ENCODE measurements around the gene SVOPL. TPM values are rescaled to one million over a fixed set of nuclear protein-coding genes. Genes with fewer than 3 reads are reported as not detected.
"Not testable (repeated sequence)": the region's sequence is repeated elsewhere in the genome, so short reads cannot be mapped to it uniquely, and the experiment has no call there.

SVOPL gene
- total RNA-seq, 1 experiment from 2014 or later, result not detected

DNA sequence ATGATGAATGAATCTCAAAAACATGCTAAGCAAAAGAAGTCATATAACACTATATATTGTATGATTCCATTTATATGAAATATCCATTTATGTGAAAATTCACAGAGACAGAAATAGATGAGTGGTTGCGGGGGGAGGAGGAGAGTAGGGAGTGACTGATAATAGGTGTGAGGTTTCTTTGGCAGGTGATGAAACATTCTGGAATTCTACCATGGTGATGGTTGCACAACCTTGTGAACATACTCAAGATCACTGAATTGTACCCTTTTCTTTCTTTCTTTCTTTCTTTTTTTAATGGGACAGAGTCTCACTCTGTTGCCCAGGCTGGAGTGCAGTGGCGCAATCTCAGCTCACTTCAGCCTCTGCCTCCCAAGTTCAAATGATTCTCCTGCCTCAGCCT lies 10.7 kb downstream of the SVOPL start:
- Histone ChIP-seq H3K9me3 (ENCODE audit: control insufficient read depth, insufficient read depth, low read depth, low read length) (no peaks in the 10 kb centered on the region), H3K27ac (ENCODE audit: low read length) (no peak overlapping the region), H3K36me3 (ENCODE audit: control insufficient read depth, insufficient read depth, low read length) (no peaks in the 10 kb centered on the region), H3K4me3 (ENCODE audit: low read depth in 2 of 2, low read length in 2 of 2) (no peak overlapping the region), H3K27me3 (ENCODE audit: control insufficient read depth, insufficient read depth, low read length) (no peaks in the 10 kb centered on the region; the same call in 1 of the 2 replicates), H3K4me1 (ENCODE audit: control insufficient read depth, insufficient read depth, low read length) (no peaks in the 10 kb centered on the region)
- ATAC-seq (no peak), DNase-seq (ENCODE audit: low read depth, low spot score) (no peak)
- intact Hi-C loops (cut with micrococcal nuclease; ENCODE audit: unreplicated experiment) (no loop called here), in situ Hi-C loops (cut with HindIII; ENCODE audit: low pct_unique_long_range_greater_than_20kb, low sequenced_read_pairs) (no loop called here)
- no TSS peak for BruUV-seq (replicated peaks)
- POLR2A ChIA-PET, result interaction anchor here (0.6 kb wide), 1 partner anchor 17 kb away, joined by 10 read pairs; no protein-coding TSS in a partner anchor
- TF ChIP-seq TCF7L2 (IDR thresholded peaks at IDR 0.05; ENCODE audit: low read depth, low read length) (no peak), POLR2AphosphoS5 (IDR thresholded peaks at IDR 0.05; ENCODE audit: low read depth, low read length) (no peak)
- TF ChIP-seq, protein P1, sequence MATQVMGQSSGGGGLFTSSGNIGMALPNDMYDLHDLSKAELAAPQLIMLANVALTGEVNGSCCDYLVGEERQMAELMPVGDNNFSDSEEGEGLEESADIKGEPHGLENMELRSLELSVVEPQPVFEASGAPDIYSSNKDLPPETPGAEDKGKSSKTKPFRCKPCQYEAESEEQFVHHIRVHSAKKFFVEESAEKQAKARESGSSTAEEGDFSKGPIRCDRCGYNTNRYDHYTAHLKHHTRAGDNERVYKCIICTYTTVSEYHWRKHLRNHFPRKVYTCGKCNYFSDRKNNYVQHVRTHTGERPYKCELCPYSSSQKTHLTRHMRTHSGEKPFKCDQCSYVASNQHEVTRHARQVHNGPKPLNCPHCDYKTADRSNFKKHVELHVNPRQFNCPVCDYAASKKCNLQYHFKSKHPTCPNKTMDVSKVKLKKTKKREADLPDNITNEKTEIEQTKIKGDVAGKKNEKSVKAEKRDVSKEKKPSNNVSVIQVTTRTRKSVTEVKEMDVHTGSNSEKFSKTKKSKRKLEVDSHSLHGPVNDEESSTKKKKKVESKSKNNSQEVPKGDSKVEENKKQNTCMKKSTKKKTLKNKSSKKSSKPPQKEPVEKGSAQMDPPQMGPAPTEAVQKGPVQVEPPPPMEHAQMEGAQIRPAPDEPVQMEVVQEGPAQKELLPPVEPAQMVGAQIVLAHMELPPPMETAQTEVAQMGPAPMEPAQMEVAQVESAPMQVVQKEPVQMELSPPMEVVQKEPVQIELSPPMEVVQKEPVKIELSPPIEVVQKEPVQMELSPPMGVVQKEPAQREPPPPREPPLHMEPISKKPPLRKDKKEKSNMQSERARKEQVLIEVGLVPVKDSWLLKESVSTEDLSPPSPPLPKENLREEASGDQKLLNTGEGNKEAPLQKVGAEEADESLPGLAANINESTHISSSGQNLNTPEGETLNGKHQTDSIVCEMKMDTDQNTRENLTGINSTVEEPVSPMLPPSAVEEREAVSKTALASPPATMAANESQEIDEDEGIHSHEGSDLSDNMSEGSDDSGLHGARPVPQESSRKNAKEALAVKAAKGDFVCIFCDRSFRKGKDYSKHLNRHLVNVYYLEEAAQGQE (IDR thresholded peaks at IDR 0.05; ENCODE audit: insufficient read depth in 1 of 2, low read depth in 2 of 2, low read length in 1 of 2), result no peak
- CTCF ChIA-PET, result no interaction called here

DNA sequence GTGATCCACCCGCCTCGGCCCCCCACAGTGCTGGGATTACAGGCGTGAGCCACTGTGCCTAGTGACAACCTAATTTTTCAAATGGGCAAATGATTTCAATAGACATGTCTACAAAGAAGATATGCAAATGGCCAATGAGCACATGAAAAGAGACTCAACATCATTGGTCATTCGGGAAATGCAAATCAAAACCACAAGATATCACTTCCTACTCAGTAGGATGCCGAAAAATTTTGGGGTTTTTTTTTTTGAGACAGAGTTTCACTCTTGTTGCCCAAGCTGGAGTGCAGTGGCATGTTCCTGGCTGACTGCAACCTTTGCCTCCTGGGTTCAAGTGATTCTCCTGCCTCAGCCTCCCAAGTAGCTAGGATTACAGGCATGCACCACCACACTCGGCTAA lies 13.1 kb downstream of the SVOPL start:
- BruUV-seq (replicated peaks); H3K4me3 ChIP-seq (ENCODE audit: low read depth in 2 of 2, low read length in 2 of 2); H3K9me3 ChIP-seq (ENCODE audit: control insufficient read depth, insufficient read depth, low read depth, low read length); H3K27me3 ChIP-seq (ENCODE audit: control insufficient read depth, insufficient read depth, low read length); DNase-seq (ENCODE audit: low read depth, low spot score); H3K27ac ChIP-seq (ENCODE audit: low read length); intact Hi-C loops (cut with micrococcal nuclease; ENCODE audit: unreplicated experiment); POLR2A ChIA-PET; ATAC-seq; H3K4me1 ChIP-seq (ENCODE audit: control insufficient read depth, insufficient read depth, low read length); CTCF ChIA-PET; in situ Hi-C loops (cut with HindIII; ENCODE audit: low pct_unique_long_range_greater_than_20kb, low sequenced_read_pairs); H3K36me3 ChIP-seq (ENCODE audit: control insufficient read depth, insufficient read depth, low read length): not testable (repeated sequence)

DNA sequence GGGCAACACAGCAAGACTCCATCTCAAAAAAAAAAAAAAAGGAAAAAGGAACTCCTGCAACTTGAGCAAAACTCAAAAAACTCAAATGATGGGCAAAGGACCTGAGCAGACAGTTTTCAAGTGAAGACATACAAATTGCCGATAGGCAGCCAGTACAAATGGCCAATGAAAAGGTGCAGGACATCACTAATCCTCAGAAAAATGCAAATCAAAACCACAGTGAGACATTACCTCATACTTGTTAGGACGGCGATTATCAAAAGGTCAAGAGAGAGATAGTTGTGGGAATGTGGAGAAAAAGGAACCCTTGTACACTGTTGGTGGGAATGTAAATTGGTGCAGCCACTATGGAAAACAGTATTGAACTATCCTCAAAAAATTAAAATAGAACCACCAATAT lies 16.8 kb downstream of the SVOPL start:
- no peak overlapping the region for H3K27ac ChIP-seq (ENCODE audit: low read length)
- ATAC-seq (no peak), DNase-seq (ENCODE audit: low read depth, low spot score) (no peak)
- POLR2A ChIA-PET, result no interaction called here
- intact Hi-C loops (cut with micrococcal nuclease; ENCODE audit: unreplicated experiment), result no loop called here
- no TSS peak for BruUV-seq (replicated peaks)
- CTCF ChIA-PET, result no interaction called here
- in situ Hi-C loops (cut with HindIII; ENCODE audit: low pct_unique_long_range_greater_than_20kb, low sequenced_read_pairs), result no loop called here
- H3K27me3 ChIP-seq (ENCODE audit: control insufficient read depth, insufficient read depth, low read length), result peaks cover 3% of the 10 kb centered on the region
- no peaks in the 10 kb centered on the region for H3K36me3 ChIP-seq (ENCODE audit: control insufficient read depth, insufficient read depth, low read length)
- H3K4me1 ChIP-seq (ENCODE audit: control insufficient read depth, insufficient read depth, low read length), result no peaks in the 10 kb centered on the region
- H3K9me3 ChIP-seq (ENCODE audit: control insufficient read depth, insufficient read depth, low read depth, low read length), result no peaks in the 10 kb centered on the region
- no peak overlapping the region for H3K4me3 ChIP-seq (ENCODE audit: low read depth in 2 of 2, low read length in 2 of 2)
- TF ChIP-seq, protein P1 (IDR thresholded peaks at IDR 0.05; ENCODE audit: insufficient read depth in 1 of 2, low read depth in 2 of 2, low read length in 1 of 2), result no peak
- no peak for TF ChIP-seq TCF7L2 (IDR thresholded peaks at IDR 0.05; ENCODE audit: low read depth, low read length)
- TF ChIP-seq, protein P2, sequence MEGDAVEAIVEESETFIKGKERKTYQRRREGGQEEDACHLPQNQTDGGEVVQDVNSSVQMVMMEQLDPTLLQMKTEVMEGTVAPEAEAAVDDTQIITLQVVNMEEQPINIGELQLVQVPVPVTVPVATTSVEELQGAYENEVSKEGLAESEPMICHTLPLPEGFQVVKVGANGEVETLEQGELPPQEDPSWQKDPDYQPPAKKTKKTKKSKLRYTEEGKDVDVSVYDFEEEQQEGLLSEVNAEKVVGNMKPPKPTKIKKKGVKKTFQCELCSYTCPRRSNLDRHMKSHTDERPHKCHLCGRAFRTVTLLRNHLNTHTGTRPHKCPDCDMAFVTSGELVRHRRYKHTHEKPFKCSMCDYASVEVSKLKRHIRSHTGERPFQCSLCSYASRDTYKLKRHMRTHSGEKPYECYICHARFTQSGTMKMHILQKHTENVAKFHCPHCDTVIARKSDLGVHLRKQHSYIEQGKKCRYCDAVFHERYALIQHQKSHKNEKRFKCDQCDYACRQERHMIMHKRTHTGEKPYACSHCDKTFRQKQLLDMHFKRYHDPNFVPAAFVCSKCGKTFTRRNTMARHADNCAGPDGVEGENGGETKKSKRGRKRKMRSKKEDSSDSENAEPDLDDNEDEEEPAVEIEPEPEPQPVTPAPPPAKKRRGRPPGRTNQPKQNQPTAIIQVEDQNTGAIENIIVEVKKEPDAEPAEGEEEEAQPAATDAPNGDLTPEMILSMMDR (IDR thresholded peaks at IDR 0.05), result no peak
- no peak for TF ChIP-seq SIN3A (IDR thresholded peaks at IDR 0.05; ENCODE audit: borderline replicate concordance, insufficient read depth, low read depth, low read length)
- TF ChIP-seq POLR2AphosphoS5 (IDR thresholded peaks at IDR 0.05; ENCODE audit: low read depth, low read length), result no peak
